HEK293T (cell line): Measurements from ENCODE around the gene SLC18B1.

Experiments used
- ELF4 ChIP-seq: fragments of 450-650 bp; IDR thresholded peaks from 2 replicates; pipeline ENCODE4 v1.6.1; 2017; ENCODE audit warnings: antibody characterized with exemption
- SUZ12 ChIP-seq: fragments of 450-650 bp; IDR thresholded peaks from 2 replicates; pipeline ENCODE4 v1.6.1; 2016; ENCODE audit warnings: mild to moderate bottlenecking

DNA sequence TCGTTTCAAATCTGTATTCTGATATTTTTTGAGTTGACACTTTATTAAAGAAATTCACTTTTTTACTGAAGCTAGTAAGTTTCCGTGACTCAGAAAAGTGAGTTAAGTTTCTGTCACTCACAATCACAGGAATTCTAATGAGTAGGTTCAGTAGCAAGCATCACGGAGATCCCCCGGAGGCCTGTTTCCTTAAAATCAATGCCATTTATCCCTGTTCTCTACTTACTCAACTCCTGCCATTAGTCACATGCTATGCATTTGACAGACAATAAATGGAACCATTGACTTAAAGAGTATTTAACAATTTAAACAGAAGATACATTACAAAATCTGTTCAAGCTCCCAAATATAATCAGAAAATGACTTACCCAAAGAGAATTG, 9.1 kb downstream of the SLC18B1 start:
- TF ChIP-seq ELF4, result no peak
- no peak for TF ChIP-seq SUZ12
